GM19043 (cell line): ENCODE measurements around the gene PPP2R5D.

ENCODE experiments used
- ATAC-seq: cut with Tn5 transposase; IDR thresholded peaks from one replicate; pipeline ENCODE4 v1.9.1; 2021; ENCODE audit warnings: low read depth; ENCODE audit not compliant: unreplicated experiment

Gene PPP2R5D

DNA sequence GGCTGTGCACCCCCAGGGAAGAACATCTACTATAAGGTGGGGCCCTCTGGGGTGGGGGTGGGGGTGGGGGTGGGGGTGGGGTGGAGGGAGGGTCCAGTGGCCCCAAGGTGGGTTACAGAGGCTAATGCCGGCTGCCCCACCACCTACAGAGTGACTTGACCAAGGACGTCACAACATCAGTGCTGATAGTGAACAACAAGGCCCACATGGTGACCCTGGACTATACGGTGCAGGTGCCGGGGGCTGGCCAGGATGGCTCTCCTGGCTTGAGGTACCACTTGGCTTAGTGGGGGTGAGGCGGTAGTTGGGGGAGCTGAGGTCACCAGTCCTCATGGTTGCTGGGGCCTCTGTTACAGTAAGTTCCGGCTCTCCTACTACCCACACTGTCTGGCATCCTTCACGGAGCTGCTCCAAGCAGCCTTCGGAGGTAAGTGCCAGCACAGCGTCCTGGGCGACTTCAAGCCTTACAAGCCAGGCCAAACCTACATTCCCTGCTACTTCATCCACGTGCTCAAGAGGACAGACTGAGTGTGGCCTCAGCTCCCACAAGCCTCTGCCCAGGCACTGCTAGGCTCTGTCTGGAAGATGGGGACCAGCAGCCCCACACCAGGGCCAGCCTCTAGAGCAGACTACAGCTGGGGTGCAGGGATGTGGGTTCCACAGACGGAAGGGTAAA lies 21.1 kb upstream of the PPP2R5D start:
- no peak for ATAC-seq

DNA sequence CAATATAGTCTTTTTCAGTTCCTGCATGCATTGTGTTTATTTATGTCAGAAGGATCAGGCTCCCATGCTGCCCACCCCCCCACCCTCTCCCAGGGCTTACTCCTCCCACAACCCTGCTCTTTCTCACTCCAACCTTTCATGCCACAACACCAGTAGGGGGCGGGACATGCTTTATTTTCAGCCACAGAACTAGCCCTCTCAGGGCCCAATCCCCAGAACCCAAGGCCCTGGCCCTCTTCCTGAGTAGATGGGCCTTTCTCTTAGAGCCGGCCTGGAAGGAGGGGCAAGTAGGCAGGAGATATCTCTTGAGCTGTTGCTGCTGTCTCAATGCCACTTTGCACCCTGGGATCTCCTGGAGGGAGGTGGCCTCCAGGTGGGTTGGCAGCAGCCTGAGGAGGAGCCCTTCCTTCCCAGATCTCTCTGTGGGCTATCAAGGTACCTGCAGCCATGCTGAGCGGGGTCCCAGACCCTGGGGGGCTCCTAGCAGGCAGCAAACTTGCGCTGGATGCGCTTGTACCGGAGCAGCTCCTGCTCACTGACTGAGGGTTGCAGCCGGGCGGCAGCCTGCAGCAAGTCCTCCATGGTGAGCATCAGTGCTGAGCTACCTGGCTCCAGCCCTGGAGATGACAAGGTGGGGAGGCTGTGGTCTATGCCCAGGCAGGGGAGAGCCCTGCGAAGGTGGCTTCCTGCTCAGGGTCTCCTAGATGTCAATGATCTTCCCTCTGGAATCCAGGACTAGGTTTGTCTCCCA lies 20.3 kb upstream of the PPP2R5D start:
- ATAC-seq = no peak

DNA sequence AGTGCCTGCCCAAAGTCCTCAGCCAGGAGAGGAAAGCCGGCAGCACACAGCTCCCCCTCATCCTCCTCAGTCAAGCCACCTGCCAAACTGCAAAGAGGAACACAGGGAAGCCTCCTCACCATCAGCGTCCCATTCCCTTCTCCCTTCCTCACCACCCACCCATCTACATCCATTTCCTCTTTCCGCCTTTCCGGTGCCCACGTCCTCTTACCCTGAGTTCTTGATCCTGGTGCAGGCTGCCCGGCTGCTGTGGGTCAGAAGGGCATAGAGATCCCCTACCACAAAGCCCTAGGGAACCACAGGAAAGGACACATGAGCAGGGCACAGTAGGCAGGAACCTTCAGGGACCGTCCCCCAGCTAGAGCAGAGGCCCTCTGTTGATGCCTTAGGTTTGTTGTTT lies 17.8 kb upstream of the PPP2R5D start:
- ATAC-seq = no peak

DNA sequence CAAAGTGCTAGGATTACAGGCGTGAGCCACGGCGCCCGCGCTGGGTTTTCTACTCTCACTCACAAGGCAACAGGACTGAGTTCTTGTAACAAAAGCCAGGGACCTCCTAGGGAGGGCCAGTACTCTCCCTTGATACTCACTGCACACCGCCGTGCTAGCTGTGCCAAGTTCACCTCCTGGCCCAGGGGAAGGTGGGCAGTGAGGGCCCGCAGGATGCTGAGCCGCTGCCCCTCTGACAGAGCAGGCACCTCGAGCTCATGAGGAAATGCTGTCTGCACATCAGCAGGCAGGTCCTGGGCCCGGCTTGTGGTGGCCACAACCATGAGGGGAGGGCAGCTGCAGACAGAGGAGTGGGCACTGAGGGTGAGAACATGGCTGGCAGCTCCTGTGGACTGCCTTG lies 17.1 kb upstream of the PPP2R5D start:
- ATAC-seq = no peak

DNA sequence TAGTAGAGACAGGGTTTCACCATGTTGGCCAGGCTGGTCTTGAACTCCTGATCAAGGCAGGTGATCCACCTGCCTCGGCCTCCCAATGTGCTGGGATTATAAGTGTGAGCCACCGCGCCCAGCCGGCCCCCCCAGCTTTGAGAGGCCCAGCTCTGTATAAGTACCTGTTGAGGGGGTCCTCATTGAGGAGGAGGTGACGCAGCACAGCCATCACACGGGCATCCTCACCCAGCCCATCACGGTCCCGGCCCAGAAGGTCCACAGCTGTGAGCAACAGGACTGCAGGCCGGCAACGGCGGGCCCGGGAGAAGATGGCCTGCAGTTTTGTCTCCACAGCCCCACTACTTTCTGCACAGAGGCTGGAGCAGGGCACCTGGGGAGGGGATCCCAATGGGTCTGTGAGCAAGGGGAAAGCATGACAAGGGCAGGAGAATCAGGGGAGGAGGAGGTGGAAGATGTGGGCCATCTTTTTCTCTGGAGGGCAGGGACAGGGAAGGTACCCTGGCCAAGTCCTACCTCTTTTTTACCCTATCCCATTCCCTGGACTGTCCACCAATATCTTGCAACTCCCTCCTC lies 16.2 kb upstream of the PPP2R5D start:
- ATAC-seq = no peak

DNA sequence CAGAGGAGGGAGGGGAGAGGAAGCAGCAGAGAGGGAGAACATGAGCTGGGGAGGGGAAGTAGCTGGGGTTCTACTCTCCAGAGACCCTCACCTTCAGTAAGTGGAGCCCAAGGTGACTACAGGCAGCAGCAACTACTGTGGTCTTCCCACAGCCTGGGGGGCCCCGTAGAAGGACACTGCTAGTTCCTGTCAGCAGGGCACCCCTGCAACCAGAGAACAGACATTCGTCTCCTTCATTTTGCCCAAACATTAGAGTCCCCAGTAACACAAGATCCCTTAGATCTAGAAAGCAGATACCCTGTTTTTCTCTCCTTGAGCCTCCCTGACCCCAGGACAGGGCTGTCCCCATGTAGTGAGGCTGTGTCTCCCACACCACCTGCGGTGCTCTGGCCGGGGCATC lies 15.6 kb upstream of the PPP2R5D start:
- ATAC-seq = no peak

DNA sequence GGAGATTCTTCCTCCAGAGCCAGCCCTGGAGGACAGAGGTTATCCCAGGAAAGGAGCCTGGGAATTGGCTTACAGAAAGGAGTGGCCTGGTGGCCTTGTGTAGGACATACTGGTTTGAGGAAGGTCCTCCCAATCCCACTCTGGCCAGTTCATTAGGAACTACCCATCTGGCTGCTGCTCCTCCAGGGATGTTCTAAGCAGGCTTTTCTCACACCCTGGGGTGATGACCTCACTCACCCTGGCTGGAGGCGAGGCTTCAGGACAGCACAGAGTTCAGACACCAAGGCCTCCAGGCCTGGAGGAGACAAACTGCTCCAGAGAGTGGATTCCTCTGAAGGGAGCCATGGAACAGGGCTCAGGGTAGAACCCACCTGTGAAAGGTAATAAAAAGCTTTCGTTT lies 14.9 kb upstream of the PPP2R5D start:
- no peak for ATAC-seq

DNA sequence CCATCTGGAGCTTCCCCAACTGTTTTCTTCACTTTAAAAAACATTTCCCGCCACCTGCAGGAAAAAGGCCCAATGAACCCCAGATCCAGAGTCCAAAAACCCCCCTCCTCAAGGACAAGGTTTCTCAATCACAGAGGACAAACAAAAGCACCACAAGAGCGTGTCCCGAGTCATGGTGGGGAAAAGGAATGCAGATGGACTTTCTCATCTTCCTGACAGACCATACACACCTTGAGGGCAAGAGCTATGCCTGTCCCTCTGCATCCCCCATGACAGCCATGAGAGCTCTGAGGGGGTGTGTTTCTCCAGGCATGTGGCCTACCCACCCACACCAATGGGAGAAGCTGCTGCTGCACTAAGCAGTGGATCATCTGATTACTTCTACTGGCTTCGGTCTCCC lies 14.4 kb upstream of the PPP2R5D start:
- no peak for ATAC-seq

DNA sequence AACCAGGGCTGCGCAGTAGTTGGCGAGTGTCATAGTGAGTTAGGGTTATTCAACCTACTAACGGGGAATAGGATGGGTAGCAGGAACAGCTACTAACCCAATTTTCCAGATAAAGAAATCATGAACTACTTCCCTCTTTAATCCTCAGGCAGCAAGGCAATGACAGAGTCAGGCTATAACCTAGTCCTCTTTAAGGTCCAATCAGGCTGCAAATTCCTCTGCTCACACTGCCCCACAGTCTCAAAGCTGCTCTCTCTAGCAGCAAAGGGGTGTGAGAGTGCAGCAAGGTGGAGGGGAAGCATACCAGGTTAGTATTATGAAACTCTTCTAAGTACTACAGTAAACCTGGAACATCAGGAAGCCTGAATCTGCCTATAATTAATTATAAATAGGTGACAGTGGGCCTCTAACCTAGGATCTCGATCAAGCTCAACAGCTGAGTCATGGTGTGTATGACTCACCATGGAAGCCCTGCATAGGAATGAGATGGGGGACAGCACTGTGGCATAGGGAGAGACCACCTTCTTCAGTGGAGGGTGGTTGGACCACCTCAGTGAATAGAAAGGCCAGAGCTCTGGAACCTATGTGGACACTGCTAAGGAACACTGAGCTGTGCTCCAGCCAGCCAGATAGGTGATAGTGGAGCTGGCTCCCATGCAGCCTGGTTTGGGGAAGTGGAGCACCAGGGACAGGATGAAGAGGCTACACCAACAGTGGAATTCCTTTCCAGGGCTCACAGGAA lies 13.3 kb upstream of the PPP2R5D start:
- ATAC-seq = no peak

DNA sequence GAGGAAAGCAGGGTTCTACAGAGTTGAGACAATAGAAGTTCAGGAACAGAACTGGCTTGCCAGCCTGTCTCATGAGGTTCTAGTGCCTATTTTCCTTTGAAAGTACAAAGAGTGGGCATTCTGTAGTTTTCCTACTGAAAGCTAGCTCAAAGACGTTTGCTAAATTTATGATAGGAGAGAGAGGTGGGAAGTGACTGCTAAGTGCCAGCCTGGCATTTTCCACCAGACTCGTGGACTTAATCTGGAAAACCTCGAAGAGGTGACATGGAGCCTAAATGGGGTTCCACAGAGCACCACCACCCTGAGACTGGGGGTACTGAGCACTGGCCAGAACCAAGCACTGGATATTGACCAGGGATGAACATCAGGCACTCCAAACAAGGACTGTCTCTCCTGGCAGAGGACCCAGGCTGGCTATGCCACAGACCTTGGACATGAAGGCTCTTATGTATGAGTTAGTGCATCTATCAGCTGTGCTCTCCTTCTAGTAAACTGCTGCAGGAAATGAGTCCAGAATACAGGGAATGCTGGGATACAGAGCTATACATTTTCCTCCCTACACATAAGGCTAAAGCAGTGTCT lies 12.5 kb upstream of the PPP2R5D start:
- no peak for ATAC-seq

DNA sequence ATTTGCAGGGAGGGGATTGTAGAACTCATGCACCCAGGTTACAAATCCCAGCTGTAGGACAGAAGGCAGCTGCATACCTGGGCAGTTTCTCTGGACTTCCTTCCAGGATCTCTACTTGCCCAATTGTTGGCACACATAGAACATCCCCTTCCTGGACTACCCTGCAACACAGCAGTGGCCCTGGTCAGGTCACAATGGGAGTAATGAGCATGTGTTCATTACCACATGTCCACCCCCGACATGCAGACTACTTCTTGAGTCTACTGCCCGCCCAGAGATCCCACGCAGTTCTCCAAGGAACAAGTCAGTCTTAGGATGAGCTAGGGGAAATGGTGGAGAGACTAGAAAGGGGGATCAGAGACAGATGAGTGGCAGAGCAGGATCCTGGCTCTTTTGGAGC lies 10.4 kb upstream of the PPP2R5D start:
- ATAC-seq = no peak

DNA sequence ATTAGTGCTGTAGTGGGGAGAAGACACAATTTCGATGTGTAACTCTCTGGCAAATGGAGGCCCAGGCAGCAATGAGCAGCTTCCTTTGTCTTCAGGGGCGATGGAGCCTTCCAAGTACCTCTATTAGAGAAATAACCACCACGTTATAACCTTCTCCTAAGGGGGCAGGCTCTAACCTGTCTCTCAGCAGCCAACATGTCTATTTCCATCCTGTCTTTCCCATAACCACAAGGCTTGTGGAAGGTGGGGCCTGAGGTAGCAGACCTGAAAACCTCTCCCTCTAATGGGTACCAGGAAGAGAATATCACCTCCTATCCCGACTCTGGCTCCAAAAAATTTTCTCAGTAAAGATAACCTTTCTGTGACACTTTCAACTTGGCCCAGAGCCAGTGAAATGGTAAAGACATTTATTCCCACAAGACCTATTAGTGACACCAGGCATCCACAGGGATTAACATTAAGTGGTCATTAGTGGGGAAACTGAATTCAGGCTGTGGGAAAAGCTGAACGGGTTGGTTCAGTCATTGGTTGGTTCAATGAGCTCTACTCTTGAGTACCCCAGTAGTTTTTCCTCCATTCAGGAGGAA lies 9.4 kb upstream of the PPP2R5D start:
- ATAC-seq = no peak

DNA sequence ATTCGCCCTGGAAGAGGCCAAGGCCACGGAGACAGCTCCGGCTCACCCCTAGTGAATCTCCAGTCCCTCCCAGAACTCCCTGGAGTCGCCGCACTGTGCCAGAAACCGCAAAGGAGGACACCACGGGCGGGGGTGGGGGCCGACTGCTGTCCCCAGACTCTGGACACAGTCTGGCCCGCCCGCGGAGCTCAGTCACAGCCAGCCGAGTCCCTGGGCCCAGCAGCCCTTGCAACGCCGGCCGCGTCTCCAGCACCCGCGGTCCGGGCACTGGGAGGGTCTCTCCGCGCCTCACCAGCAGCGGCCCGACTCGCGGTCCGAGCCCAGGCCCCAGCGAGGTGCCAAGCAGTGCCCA lies 5.9 kb upstream of the PPP2R5D start:
- ATAC-seq = peak; percentile 10

DNA sequence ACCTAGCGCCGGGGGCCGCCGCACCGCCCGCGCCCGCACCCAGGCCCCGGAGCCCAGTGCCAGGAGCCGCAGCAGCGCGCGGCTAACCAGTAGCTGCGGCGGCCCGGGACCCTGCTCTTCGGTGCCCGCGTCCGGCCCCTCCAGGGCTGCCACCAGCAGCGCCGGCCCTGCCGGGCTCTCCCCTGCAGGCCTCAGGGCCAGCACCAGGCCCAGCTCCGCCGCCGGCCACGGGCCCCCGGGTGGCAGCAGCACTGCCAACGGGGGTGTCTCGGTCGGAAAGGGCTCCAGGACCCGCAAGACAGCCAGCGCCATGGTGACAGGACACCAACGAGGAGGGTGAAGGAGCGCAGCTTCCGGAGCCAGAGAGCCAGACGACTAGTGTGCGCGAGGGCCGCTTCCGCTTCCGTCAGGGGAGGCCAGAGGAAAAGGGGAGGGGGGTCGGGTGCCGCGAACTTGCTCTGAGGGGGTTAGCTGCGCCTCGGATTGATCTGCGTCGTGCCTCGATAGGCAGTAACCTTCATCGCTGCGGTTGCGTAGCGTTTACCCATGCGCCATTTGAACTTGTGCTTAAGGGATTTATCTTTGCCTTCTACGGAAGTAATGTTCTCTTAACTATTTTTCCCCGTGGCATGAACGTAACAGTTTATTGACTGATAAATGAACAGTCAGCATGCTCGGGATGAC lies 5.4 kb upstream of the PPP2R5D start, which contains the start of gene PEX6:
TSS of gene PEX6 (minus strand) at position 343 of the 684 bp plus-strand sequence. CDS start at position 312, 31 bp downstream.
- peak; percentile 92 for ATAC-seq

DNA sequence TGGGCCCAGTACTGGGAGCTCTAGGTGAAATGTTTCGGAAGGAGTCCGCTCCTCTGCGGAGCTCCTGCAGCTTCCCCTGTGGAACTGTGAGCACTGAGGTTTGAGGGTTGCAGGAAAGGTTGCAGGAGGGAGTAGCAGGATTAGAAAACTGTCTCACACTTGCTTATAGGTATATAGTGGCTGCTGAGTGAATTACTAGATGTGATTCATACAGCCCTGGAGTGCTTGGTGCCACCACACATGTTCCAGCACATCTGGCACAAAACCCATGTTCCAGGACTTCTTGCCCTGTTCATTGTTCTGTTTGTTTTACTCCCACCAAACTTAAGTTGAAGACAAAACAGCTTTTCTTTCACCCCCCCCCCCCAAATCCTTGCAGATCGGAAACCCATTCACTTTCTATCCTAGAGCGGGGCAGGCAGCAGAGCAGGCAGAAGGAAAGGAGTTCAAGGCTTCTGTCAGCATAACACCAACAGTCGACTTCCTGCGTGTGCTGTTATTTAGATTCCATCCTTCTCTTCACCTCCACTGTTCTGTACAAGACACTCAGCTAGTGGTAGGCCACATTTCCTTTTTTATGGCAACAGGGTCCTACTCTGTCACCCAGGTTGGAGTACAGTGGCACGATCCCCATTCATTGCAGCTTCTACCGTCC lies 4.7 kb upstream of the PPP2R5D start:
- no peak for ATAC-seq

DNA sequence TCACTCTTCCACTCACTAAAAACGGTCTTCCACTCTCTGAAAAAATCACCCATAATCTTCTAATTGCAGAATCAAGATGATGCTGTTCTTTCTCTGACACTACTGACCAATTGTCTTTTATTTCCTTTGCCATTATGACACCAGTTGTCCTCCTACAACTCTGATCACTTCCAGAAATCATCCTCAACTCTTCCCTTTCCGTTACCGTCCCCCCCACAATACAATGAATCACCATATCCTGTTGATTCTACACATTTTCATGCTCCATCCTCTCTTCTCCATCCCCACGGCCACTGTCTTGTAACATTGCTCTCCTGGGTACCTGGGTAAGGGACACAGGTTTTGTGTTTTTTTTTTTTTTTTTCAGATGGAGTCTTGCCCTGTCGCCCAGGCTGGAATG lies 2.5 kb upstream of the PPP2R5D start:
- ATAC-seq = no peak

DNA sequence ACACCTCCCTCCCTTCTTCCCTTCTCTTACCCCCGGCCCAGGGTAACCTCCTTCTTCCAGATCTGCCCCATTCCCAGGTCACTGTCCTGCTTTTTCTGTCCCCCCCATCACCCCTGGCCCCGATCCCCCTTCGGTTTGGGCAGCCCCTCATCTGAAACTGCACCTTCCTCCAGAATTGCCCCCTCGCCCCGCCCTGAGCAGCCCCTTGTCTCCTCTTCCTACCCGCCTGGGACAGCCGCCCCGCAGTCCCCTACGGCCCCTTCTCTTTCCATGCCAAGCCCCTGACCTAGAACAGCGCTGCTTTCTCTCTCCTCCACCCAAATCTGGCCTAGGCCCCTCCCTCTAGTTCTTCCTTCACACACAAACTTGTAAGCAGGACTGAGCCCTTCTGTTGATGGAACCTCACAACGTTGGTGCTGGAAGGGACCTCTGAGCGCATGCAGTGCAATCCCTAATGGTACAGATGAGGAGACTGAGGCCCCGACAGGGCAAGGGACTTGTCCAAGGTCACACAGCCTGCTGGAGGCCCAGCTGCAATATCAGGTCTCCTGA lies 630 bp downstream of the PPP2R5D start:
- ATAC-seq = no peak

DNA sequence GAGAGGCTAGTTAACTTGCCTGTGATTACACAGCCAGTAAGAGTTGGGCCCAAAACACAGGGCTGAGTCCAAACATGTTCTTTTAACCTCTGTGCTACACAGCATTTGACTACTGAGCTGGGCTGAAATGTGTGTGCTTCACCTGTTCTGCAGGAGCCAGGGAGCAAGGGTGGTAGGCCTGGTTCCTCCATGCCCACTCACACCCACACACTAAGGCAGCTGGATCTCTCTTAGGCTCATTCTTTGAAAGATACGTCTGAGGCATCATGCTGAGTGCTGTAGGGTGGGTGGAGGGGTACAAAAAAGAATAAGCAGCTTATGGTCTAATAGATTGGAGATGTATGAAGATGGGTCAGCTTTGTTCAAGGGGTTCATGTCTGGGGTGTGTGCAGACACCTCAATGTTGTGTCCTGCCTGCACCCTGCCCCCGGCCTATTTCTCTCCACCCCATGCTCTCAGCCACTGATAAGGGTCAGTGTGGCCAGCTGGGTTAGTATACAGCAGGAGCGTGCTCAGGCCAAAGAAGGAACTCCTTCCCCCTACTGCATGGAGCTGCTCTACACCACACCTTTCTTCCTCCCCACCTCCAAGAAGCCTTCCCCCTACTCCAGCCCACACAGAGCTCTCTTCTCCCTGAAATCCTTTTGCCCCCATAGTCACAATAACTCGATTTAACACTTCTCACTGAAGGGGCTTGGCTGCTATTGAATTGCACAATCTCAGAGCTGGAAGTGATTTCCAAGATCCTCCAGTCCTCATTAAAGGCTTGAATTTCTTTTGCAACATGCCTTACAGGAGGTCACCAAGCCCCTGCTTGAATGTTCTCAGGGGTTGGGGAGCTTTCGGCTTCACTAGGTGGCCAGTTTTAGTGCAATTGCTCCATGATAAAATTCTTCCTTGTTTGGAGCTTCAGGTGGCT lies 3.4 kb downstream of the PPP2R5D start:
- ATAC-seq = no peak
